Cardiac septum (tissue), 1 donor: ENCODE results near the gene BMS1. TPM values are rescaled to one million over a fixed set of nuclear protein-coding genes. Genes with fewer than 3 reads are reported as not detected.
"Not testable (repeated sequence)": the region's sequence is repeated elsewhere in the genome, so short reads cannot be mapped to it uniquely, and the experiment has no call there.

Experiments used
- DNase-seq: peaks from one replicate; pipeline ENCODE4 v3.0.0-alpha.2; 2020; ENCODE audit warnings: low spot score
- intact Hi-C: fragments of 100-400 bp; cut with DNase I; formaldehyde crosslinking; loops from one replicate; pipeline ENCODE4 v1.14.0; 2022
- long read RNA-seq: library from polyadenylated mRNA; unstranded; transcript quantifications from one replicate; pipeline ENCODE4 v2.0.0, GENCODE V29; 2021
- total RNA-seq: library from RNA; stranded (reverse); fragmentation: NEBNext Ultra II Directional; extraction: Animal tissue kit (Norgen Biotek cat#: 25700); gene quantifications from one replicate; pipeline ENCODE4 v1.2.1, GENCODE V29; 2021
- donor health status: DM: no; HTN: no; CAD: no.

BMS1 gene, protein sequence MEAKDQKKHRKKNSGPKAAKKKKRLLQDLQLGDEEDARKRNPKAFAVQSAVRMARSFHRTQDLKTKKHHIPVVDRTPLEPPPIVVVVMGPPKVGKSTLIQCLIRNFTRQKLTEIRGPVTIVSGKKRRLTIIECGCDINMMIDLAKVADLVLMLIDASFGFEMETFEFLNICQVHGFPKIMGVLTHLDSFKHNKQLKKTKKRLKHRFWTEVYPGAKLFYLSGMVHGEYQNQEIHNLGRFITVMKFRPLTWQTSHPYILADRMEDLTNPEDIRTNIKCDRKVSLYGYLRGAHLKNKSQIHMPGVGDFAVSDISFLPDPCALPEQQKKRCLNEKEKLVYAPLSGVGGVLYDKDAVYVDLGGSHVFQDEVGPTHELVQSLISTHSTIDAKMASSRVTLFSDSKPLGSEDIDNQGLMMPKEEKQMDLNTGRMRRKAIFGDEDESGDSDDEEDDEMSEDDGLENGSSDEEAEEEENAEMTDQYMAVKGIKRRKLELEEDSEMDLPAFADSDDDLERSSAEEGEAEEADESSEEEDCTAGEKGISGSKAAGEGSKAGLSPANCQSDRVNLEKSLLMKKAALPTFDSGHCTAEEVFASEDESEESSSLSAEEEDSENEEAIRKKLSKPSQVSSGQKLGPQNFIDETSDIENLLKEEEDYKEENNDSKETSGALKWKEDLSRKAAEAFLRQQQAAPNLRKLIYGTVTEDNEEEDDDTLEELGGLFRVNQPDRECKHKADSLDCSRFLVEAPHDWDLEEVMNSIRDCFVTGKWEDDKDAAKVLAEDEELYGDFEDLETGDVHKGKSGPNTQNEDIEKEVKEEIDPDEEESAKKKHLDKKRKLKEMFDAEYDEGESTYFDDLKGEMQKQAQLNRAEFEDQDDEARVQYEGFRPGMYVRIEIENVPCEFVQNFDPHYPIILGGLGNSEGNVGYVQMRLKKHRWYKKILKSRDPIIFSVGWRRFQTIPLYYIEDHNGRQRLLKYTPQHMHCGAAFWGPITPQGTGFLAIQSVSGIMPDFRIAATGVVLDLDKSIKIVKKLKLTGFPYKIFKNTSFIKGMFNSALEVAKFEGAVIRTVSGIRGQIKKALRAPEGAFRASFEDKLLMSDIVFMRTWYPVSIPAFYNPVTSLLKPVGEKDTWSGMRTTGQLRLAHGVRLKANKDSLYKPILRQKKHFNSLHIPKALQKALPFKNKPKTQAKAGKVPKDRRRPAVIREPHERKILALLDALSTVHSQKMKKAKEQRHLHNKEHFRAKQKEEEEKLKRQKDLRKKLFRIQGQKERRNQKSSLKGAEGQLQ
- 13.4 TPM for total RNA-seq
- long read RNA-seq, full-length matches to known transcripts, result 13 of 45 reads
- long read RNA-seq, partial matches to known transcripts, result 22 of 45 reads
- long read RNA-seq, other reads (novel, unspliced or antisense), result 10 of 45 reads

GRCh38 chr10:42782446-42783180 lies at the start of gene BMS1:
TSS of gene BMS1 (plus strand) at chr10:42782795. CDS start at chr10:42784395, 1,600 bp downstream.
- intact Hi-C loops, result loop anchor here (10.0 kb wide), 1 partner anchor 148 kb away; the partner anchor contains the start of gene ZNF33B
- peak; percentile 95 for DNase-seq

DNA sequence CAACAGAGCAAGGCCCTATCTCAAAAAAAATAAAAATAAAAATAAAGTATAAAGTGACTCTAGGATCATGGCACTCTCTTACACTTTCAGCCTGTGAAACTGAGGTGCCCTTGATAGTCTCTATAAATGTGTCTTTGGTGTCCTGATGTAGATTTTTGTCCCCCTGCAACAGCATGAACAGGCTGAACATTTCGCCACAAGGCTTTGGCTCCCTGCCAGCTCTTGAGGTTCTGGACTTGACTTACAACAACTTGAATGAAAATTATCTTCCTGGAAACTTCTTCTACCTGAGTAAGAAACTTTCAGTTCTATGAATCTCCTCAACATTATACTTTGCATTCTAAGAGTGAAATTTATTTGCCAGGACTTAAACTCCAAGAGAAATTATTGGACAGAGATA lies 48.1 kb upstream of the BMS1 start:
- intact Hi-C loops, result no loop called here
- no peak for DNase-seq

- intact Hi-C loops, result no loop called here
- DNase-seq, result no peak
Observed at GRCh38 chr10:42738679-42739078, 43.9 kb upstream of the BMS1 start.

- intact Hi-C loops, result not testable (repeated sequence)
Observed at GRCh38 chr10:42741536-42741935, 41.1 kb upstream of the BMS1 start.

DNA sequence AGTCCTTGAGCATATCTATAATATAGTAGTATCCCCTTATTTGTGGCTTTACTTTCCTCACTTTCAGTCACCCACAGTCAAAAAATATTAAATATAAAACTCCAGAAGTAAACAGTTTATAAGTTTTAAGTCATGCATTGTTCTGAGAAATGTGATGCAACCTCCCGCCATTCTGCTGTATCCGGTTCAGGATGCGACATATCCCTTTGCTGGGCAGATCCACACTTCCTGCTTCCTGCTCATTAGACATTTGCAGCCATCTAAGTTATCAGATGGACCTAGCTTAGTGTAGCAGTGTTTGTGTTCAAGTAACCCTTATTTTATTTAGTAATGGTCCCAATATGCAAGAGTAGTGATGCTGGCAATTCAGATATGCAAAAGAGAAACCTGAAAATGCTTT lies 38.9 kb upstream of the BMS1 start:
- DNase-seq, result no peak
- intact Hi-C loops, result no loop called here

More at GRCh38 chr10:42741536-42741935, 41.1 kb upstream of the BMS1 start:
- not testable (repeated sequence) for DNase-seq

DNA sequence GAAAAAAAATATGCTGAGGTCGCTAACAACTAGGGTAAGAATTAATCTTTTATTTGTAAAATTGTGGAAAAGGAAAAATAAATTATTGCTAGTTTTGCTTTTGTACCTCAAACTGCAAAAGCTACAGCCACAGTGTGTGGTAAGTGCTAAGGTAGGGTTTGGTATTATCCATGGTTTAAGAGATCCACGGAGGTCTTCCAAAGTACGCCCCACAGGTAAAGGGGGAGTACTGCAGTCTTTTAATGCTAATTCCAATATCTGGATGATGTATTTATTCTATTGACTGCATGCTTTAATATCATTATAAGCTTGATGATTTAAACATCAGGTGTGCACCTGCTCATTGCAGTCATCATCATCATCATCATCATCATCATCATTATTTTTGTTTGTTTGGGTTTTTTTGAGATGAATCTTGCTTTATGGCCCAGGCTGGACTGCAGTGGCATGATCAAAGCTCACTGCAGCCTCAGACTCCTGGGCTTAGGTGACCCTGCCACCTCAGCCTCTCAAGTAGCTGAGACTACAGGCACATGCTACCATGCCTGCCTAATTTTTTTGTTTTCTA lies 38.4 kb upstream of the BMS1 start:
- no peak for DNase-seq
- intact Hi-C loops, result no loop called here

GRCh38 chr10:42753126-42753506 lies 29.5 kb upstream of the BMS1 start:
- DNase-seq, result peak; percentile 85
- intact Hi-C loops, result loop anchor here (1.0 to 5.0 kb wide), 2 partner anchors 28 to 354 kb away; no protein-coding TSS in a partner anchor

DNA sequence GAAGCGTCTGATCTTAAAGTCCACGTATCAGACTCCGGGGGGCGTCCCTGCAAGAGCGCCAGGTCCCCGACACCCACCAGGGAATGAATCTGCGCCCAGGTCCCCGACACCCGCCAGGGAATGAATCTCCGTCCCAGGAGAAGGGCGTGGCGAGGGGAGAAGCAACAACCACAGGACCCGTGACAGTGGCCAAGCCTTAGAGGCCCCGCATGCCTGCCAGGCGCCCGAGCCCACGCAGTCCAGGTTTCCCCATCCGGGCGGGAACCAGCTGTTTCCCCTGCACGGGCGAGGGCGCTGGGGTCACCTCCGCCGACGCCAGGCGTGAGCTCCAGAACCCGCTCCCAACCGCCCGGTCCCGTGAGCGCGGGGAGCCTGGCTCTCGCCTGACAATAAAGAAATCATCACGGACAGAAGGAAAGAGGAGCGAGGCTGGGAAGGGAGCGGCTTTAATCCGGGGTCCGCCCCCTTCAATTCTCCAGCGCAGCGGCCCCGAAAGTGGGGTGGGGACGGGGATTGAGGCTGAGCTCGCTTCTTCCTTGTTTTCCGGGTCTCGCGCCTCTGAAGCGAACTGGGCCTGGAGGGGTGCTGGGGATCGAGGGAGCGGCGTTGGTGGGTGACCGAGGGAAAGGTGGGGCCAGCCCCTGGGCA lies 29.0 kb upstream of the BMS1 start:
- intact Hi-C loops, result loop anchor here (1.0 to 5.0 kb wide), 2 partner anchors 28 to 354 kb away; no protein-coding TSS in a partner anchor
- no peak for DNase-seq

- no peak for DNase-seq
- intact Hi-C loops, result loop anchor here (5.0 kb wide), 1 partner anchor 353 kb away; no protein-coding TSS in a partner anchor
Observed at GRCh38 chr10:42754155-42755027, 28.2 kb upstream of the BMS1 start.

DNA sequence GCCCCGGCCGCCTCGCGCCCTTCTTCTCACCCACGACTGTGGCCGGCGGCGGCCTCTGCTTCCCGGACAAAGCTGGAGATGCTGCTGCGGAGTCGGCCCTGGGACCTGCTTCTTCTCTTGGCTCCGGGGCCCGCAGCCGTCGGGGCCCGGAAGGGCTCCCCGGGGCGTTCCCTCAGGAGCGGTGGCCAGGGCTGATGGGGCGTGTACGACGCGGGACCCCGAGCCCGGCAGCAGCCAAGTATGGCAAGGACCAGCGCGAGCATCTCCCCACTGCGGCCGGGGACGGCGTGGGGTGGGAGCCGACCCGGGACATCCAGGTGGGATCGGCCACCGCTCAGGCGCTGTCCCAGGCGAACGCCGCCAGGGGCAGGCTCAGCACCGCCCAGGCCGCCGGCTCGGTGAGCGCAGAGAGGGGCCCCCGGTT lies 27.6 kb upstream of the BMS1 start:
- no peak for DNase-seq
- intact Hi-C loops, result no loop called here

GRCh38 chr10:42755556-42756093 lies 27.0 kb upstream of the BMS1 start:
- intact Hi-C loops, result no loop called here
- no peak for DNase-seq

- DNase-seq, result no peak
Observed at GRCh38 chr10:42767906-42768305, 14.7 kb upstream of the BMS1 start.

DNA sequence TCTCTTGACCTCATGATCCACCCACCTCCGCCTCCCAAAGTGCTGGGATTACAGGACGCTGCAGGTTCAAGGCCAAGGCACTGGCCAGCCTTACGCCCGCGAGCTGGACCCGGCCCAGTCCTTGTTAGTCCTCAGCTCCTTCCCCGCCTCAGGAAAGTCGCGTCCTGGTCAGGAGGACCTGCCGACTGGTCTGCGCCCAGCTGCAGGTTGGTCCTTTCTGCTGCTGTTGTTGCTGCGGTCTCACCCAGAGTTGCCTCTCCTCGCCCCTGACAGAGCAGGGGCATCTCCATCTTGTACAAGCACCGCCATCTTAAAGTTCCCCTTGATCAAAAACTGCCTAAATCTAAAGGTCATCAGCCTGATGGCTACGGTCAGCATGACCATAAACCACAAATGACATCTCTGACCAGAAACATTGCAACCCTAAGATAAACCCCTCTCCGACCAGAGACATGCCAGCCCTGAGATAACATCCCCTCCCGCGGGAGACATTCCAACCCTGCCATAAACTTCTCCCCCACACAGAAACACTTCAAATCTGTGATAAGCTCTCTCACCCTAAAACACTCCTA lies 13.9 kb upstream of the BMS1 start:
- intact Hi-C loops, result no loop called here
- no peak for DNase-seq

More at GRCh38 chr10:42767906-42768305, 14.7 kb upstream of the BMS1 start:
- intact Hi-C loops, result no loop called here

DNA sequence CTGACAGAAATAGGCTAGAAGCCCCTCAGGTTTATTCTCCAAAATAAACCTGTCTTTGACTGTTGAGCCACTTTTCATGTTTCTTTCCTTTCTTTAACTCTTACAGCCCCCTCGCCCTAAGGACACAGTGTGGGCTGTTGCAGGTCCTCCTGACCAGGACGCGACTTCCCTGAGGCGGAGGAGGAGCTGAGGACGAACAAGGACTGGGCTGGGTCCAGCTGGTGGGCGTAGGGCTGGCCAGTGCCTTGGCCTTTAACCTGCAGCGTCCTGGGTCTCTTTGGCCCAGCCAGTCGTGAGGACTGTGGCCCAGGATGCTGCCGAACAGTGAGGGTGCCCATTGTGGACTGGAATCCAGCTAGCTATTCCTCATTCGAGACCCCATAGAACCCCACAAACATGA lies 13.4 kb upstream of the BMS1 start:
- no peak for DNase-seq
- intact Hi-C loops, result no loop called here

GRCh38 chr10:42769673-42770072 lies 12.9 kb upstream of the BMS1 start:
- DNase-seq, result no peak
- intact Hi-C loops, result no loop called here

DNA sequence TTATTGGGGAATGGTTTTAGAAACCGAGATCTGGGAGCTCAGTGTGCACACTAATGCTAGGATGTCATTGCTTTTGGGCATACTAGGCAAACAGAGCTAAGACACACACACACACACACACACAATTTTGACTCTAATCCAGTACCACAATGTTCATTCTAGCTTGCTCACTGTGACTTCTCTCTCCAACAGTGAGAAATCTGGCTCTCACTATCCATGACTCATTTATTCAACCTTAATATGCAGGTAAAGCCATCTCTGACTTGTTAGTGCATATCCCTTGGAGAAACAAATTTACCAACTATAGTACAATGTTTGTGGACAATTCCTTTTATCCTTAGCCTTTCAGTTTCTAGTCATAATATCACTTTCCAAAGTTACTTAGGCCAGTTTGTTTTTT lies 5.9 kb upstream of the BMS1 start:
- intact Hi-C loops, result no loop called here
- DNase-seq, result no peak
